HepG2 (cell line): ENCODE results near the gene MIA2. TPM values are rescaled to one million over a fixed set of nuclear protein-coding genes. Genes with fewer than 3 reads are reported as not detected.
A peak's percentile ranks its signal among the peaks of the same experiment; 100 is the strongest.

Experiments
- AHDC1 ChIP-seq: sonication (generic); formaldehyde crosslinking; IDR thresholded peaks from 2 replicates; pipeline ENCODE4 v1.5.1; 2020; ENCODE audit warnings: mild to moderate bottlenecking, missing genetic modification reagents, borderline replicate concordance
- ARID2 ChIP-seq: sonication (generic); formaldehyde crosslinking; IDR thresholded peaks from 2 replicates; pipeline ENCODE4 v1.8.1; 2022; ENCODE audit warnings: mild to moderate bottlenecking, missing genetic modification reagents, borderline replicate concordance
- ATAD3A ChIP-seq: sonication (generic); formaldehyde crosslinking; IDR thresholded peaks from 2 replicates; pipeline ENCODE4 v1.4.0; 2020; ENCODE audit warnings: missing genetic modification reagents
- DR1 ChIP-seq: sonication (generic); formaldehyde crosslinking; IDR thresholded peaks from 2 replicates; pipeline ENCODE4 v1.8.0; 2021; ENCODE audit warnings: mild to moderate bottlenecking, missing genetic modification reagents, inconsistent platforms
- MLX ChIP-seq: IDR thresholded peaks from 2 replicates; pipeline ENCODE4 v1.6.1; 2016
- NR1H2 ChIP-seq: sonication (generic); formaldehyde crosslinking; IDR thresholded peaks from 2 replicates; pipeline ENCODE4 v1.8.1; 2022; ENCODE audit warnings: low read depth, missing genetic modification reagents, borderline replicate concordance
- NR2F2 ChIP-seq: IDR thresholded peaks from 2 replicates; pipeline ENCODE4 v1.6.1; 2012; ENCODE audit warnings: low read depth, inconsistent platforms, borderline replicate concordance
- USF2 ChIP-seq, 2 experiments: sonication (generic) in 1 of 2; formaldehyde crosslinking in 1 of 2; IDR thresholded peaks; 2 replicates each; pipeline versions ENCODE4 v1.5.1 to v1.6.1; 2011 to 2020; ENCODE audit warnings: borderline replicate concordance in 1 of 2, low read depth in 1 of 2, low read length in 1 of 2, mild to moderate bottlenecking in 1 of 2, missing genetic modification reagents in 1 of 2, moderate library complexity in 1 of 2
- ZFAT ChIP-seq: sonication (generic); formaldehyde crosslinking; conservative IDR thresholded peaks from 2 replicates; pipeline ENCODE4 v1.8.1; 2023; ENCODE audit warnings: missing genetic modification reagents, inconsistent platforms
- ZFP1 ChIP-seq: IDR thresholded peaks from 2 replicates; pipeline ENCODE4 v1.6.1; 2016
- ZMYM2 ChIP-seq: sonication (generic); formaldehyde crosslinking; IDR thresholded peaks from 2 replicates; pipeline ENCODE4 v1.8.0; 2022; ENCODE audit warnings: mild to moderate bottlenecking, missing genetic modification reagents
- ZNF672 ChIP-seq: sonication (generic); formaldehyde crosslinking; IDR thresholded peaks from 2 replicates; pipeline ENCODE4 v1.8.1; 2022; ENCODE audit warnings: missing genetic modification reagents
- polyA plus RNA-seq, 8 experiments: library from polyadenylated mRNA; depleted of rRNA in 3 of 8; stranded (reverse) in 7 of 8; unstranded in 1 of 8; fragments of >200 nt; fragmentation: Illumina TruSeq in 4 of 8; extraction: Trizol in 4 of 8; gene quantifications; 2 replicates each; pipeline versions ENCODE4 v1.2.1 to v1.2.3, GENCODE V29; 2011 to 2016; ENCODE audit warnings: low read depth in 4 of 8, missing spikeins in 1 of 8, mixed read lengths in 1 of 8; ENCODE audit not compliant: insufficient read depth in 1 of 8
- total RNA-seq, 5 experiments: library from RNA; depleted of rRNA; stranded (reverse); fragments of >200 nt; fragmentation: Illumina TruSeq; extraction: Trizol; gene quantifications; 2 replicates each; pipeline ENCODE4 v1.2.3, GENCODE V29; 2016; ENCODE audit warnings: low read depth in 1 of 5
- TF ChIP-seq, protein P1 (sequence below): IDR thresholded peaks from 2 replicates; pipeline ENCODE4 v1.6.1; 2016; ENCODE audit warnings: mild to moderate bottlenecking
- TF ChIP-seq, protein P2 (sequence below): sonication (generic); formaldehyde crosslinking; conservative IDR thresholded peaks from 2 replicates; pipeline ENCODE4 v1.8.1; 2023; ENCODE audit warnings: missing genetic modification reagents

The MIA2 gene
- total and polyA plus RNA-seq, 2 of the 13 experiments (the other 11 are each of a cell fraction or from before 2014, with no cell fraction given): 134 to 158 TPM

DNA sequence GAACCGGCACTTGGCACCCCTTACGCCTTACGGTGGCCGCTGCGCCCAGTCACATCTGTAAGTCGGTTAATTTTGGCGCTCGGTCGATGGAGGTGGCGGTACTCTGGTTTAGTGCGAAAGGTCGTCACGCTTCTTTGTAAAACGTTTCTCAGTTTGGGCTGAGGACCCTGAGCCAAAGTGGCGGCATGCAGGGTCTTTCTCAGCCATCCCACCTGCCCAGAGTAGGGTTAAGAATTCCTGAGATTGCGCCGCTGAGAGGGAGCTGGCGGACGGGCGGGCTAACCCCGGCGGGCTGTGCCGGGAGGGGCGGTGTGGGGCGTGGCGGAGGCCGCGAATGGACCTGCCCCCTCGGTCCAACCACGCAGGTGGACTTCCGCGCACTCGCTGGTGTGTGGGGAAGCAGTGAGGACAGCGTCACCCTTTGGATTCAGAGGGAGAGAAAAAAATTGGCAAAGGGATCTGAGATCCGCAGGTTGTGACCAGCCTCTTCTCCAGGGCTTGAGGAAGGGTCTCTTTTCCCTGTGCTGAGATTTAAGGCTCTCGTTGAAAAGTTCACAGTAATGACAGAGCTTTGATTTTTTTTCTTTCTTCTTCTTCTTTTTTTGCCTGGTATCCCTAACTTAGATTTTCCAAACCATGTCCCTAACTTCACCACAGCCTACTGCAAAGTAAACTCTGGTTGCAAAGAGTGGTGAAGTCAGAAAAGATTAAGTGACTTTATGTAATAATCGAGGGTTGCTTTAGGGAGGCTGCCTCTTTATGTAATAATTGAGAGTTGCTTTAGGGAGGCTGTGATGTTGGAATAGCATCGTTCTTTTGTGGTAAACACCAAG is 199.1 kb downstream of the MIA2 start (continued):
- TF ChIP-seq AHDC1 (CRISPR knock-in tag) (peak; percentile 88), ARID2 (CRISPR knock-in tag) (no peak; the same call in 1 of the 2 replicates), ZMYM2 (peak; percentile 41; the same call in 1 of the 2 replicates), USF2 (IDR thresholded peaks at IDR 0.05; ENCODE audit: low read depth, low read length) (no peak), USF2 (CRISPR knock-in tag; IDR thresholded peaks at IDR 0.05; ENCODE audit: borderline replicate concordance) (peak; percentile 88), MLX (peak; percentile 83), ZFP1 (CRISPR knock-in tag) (peak; percentile 59; the same call in 1 of the 2 replicates), ZFAT (CRISPR knock-in tag) (peak; percentile 73; the same call in 1 of the 2 replicates), ATAD3A (CRISPR knock-in tag) (peak; percentile 26; the same call in 1 of the 2 replicates), ZNF672 (CRISPR knock-in tag) (no peak), NR2F2 (no peak), NR1H2 (CRISPR knock-in tag) (no peak; the same call in 1 of the 2 replicates), DR1 (CRISPR knock-in tag) (no peak; the same call in 1 of the 2 replicates)
- TF ChIP-seq, protein P1, sequence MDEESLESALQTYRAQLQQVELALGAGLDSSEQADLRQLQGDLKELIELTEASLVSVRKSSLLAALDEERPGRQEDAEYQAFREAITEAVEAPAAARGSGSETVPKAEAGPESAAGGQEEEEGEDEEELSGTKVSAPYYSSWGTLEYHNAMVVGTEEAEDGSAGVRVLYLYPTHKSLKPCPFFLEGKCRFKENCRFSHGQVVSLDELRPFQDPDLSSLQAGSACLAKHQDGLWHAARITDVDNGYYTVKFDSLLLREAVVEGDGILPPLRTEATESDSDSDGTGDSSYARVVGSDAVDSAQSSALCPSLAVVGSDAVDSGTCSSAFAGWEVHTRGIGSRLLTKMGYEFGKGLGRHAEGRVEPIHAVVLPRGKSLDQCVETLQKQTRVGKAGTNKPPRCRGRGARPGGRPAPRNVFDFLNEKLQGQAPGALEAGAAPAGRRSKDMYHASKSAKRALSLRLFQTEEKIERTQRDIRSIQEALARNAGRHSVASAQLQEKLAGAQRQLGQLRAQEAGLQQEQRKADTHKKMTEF (CRISPR knock-in tag): peak; percentile 99
- TF ChIP-seq, protein P2, sequence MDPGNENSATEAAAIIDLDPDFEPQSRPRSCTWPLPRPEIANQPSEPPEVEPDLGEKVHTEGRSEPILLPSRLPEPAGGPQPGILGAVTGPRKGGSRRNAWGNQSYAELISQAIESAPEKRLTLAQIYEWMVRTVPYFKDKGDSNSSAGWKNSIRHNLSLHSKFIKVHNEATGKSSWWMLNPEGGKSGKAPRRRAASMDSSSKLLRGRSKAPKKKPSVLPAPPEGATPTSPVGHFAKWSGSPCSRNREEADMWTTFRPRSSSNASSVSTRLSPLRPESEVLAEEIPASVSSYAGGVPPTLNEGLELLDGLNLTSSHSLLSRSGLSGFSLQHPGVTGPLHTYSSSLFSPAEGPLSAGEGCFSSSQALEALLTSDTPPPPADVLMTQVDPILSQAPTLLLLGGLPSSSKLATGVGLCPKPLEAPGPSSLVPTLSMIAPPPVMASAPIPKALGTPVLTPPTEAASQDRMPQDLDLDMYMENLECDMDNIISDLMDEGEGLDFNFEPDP (CRISPR knock-in tag): no peak
